NCI-H460 (cell line): ENCODE data around the gene NEMF. TPM values are rescaled to one million over a fixed set of nuclear protein-coding genes. Genes with fewer than 3 reads are reported as not detected.
"Not testable (repeated sequence)": the region's sequence is repeated elsewhere in the genome, so short reads cannot be mapped to it uniquely, and the experiment has no call there.

ENCODE experiments used
- DNase-seq: peaks from one replicate; pipeline ENCODE4 v3.0.0-alpha.2; 2016; ENCODE audit warnings: low read depth; ENCODE audit errors: extremely low read depth
- total RNA-seq: library from RNA; depleted of rRNA; stranded (reverse); fragments of >200 nt; shearing (Covaris generic); gene quantifications from 2 replicates; pipeline ENCODE4 v1.2.3, GENCODE V29; 2014

NEMF gene
- total RNA-seq, 1 experiment from 2014 or later = 73.4 TPM

- no peak for DNase-seq
These were observed 27.9 kb upstream of the NEMF start for GRCh38 chr14:49880267-49881064.

GRCh38 chr14:49879646-49880204, 27.1 kb upstream of the NEMF start:
- DNase-seq = peak; percentile 62

- no peak for DNase-seq
These were observed 24.1 kb upstream of the NEMF start for GRCh38 chr14:49876563-49877127.

GRCh38 chr14:49875640-49876198, 23.1 kb upstream of the NEMF start:
- no peak for DNase-seq

GRCh38 chr14:49873548-49873947, 21.0 kb upstream of the NEMF start:
- DNase-seq = not testable (repeated sequence)

- no peak for DNase-seq
These were observed 18.3 kb upstream of the NEMF start for GRCh38 chr14:49870908-49871307.

GRCh38 chr14:49868720-49869114, 16.1 kb upstream of the NEMF start:
- no peak for DNase-seq

GRCh38 chr14:49867831-49868719, 15.5 kb upstream of the NEMF start:
- peak; percentile 96 for DNase-seq

- DNase-seq = peak; percentile 66
These were observed 12.9 kb upstream of the NEMF start for GRCh38 chr14:49865431-49865859.

GRCh38 chr14:49863487-49864281, 11.1 kb upstream of the NEMF start:
- DNase-seq = peak; percentile 33

- peak; percentile 76 for DNase-seq
These were observed 9.6 kb upstream of the NEMF start for GRCh38 chr14:49862089-49862673.

GRCh38 chr14:49861699-49862088, 9.1 kb upstream of the NEMF start:
- DNase-seq = peak; percentile 35

GRCh38 chr14:49860988-49861698, 8.6 kb upstream of the NEMF start:
- DNase-seq = no peak

GRCh38 chr14:49858383-49858782, 5.8 kb upstream of the NEMF start:
- DNase-seq = no peak

- DNase-seq = no peak
These were observed 4.9 kb upstream of the NEMF start for GRCh38 chr14:49857427-49858003.

- peak; percentile 82 for DNase-seq
These were observed 1.2 kb upstream of the NEMF start for GRCh38 chr14:49853572-49854375.

GRCh38 chr14:49853158-49853477, 530 bp upstream of the NEMF start:
- DNase-seq = no peak

- no peak for DNase-seq
These were observed 775 bp downstream of the NEMF start for GRCh38 chr14:49851813-49852212.
